Measurements from ENCODE around the gene MRPS9.
A peak's percentile ranks its signal among the peaks of the same experiment; 100 is the strongest.

MRPS9 gene

DNA sequence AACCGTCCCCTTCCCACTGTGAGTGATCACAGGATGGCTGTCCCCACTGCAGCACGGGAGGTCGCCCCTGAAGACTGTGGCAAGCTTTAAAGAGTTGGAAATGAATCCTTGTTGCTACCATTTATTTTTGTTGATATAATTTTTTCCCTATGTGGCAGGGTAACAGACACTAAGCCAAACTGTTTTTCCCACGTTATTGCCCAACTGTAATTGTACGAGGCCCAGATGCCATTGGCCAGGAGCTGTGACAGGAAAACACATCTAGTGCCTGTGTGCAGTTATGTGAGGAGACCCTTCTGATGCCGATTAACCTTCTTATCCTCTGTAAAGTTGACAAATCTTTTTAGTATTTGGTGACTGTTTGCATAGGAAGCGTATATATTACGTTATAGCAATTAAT lies 44.2 kb downstream of the MRPS9 start:
- Histone ChIP-seq H3K4me3 (IDR thresholded peaks at IDR 0.05; ENCODE audit: insufficient read depth, low read depth, low read length) (no peak overlapping the region), H3K27ac (no peak overlapping the region), H3K4me1 (ENCODE audit: low read depth, poor library complexity, severe bottlenecking) (peaks cover 12% of the 10 kb centered on the region), H3K79me2 (ENCODE audit: insufficient read depth, low read depth) (no peaks in the 10 kb centered on the region), H4K20me1 (ENCODE audit: insufficient read depth) (no peaks in the 10 kb centered on the region), H2AFZ (ENCODE audit: low read depth) (no peak overlapping the region), H3K27me3 (ENCODE audit: insufficient read depth, low read depth) (no peaks in the 10 kb centered on the region), H3K36me3 (ENCODE audit: insufficient read depth) (no peaks in the 10 kb centered on the region; the same call in 1 of the 2 replicates), H3K9ac (no peak overlapping the region), H3K4me2 (no peak overlapping the region)
- TF ChIP-seq, protein P1, sequence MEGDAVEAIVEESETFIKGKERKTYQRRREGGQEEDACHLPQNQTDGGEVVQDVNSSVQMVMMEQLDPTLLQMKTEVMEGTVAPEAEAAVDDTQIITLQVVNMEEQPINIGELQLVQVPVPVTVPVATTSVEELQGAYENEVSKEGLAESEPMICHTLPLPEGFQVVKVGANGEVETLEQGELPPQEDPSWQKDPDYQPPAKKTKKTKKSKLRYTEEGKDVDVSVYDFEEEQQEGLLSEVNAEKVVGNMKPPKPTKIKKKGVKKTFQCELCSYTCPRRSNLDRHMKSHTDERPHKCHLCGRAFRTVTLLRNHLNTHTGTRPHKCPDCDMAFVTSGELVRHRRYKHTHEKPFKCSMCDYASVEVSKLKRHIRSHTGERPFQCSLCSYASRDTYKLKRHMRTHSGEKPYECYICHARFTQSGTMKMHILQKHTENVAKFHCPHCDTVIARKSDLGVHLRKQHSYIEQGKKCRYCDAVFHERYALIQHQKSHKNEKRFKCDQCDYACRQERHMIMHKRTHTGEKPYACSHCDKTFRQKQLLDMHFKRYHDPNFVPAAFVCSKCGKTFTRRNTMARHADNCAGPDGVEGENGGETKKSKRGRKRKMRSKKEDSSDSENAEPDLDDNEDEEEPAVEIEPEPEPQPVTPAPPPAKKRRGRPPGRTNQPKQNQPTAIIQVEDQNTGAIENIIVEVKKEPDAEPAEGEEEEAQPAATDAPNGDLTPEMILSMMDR (conservative IDR thresholded peaks at IDR 0.05; ENCODE audit: low read depth, low read length): no peak

DNA sequence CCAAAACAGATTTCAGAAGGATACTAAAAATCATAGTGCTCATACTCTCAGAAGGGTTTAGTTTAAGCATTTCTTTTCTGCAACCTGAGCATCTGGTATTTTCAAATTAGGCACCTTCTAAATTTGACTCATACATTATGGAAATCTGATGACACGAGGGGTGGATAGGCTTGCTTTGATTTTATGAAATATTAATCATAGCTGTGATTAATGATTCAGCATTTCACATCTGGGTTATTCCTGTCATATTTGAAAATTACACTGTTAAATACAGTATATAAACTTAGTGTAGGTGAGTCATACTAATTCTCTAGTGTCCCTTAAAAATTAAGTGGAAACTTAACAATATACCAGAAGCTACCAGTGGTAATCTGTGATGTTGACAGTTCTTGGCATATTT lies 47.7 kb downstream of the MRPS9 start:
- Histone ChIP-seq H3K36me3 (ENCODE audit: insufficient read depth) (no peaks in the 10 kb centered on the region), H3K9ac (no peak overlapping the region), H3K27ac (no peak overlapping the region), H4K20me1 (ENCODE audit: insufficient read depth) (no peaks in the 10 kb centered on the region), H2AFZ (ENCODE audit: low read depth) (no peak overlapping the region), H3K4me3 (IDR thresholded peaks at IDR 0.05; ENCODE audit: insufficient read depth, low read depth, low read length) (no peak overlapping the region), H3K27me3 (ENCODE audit: insufficient read depth, low read depth) (no peaks in the 10 kb centered on the region), H3K4me2 (no peak overlapping the region), H3K4me1 (ENCODE audit: low read depth, poor library complexity, severe bottlenecking) (peaks cover 23% of the 10 kb centered on the region), H3K79me2 (ENCODE audit: insufficient read depth, low read depth) (no peaks in the 10 kb centered on the region)
- TF ChIP-seq, protein P1 (conservative IDR thresholded peaks at IDR 0.05; ENCODE audit: low read depth, low read length): no peak

DNA sequence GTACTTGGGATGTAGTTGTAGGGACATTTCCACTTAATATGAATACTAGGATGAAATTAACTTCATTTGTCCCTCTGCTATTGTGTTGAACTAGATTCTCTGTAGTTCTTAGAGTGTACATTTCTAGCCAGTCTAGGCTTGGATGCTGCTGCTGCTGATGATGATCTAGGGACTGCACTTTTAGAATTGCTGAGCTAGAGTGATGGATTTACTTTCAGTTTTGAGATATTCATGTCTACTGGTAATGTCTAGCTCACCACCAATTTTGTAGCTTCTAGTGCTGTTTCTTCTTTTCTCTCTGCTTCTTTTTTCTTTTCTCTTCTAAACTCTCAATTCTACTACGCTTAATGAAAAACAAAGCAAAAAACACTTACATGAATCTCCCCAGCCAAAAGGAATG lies 49.4 kb downstream of the MRPS9 start:
- Histone ChIP-seq H3K27ac (peak overlapping the region; percentile 2; the same call in 1 of the 2 replicates), H3K9ac (no peak overlapping the region), H3K4me2 (peak overlapping the region; percentile 39), H3K79me2 (ENCODE audit: insufficient read depth, low read depth) (no peaks in the 10 kb centered on the region), H3K36me3 (ENCODE audit: insufficient read depth) (no peaks in the 10 kb centered on the region), H2AFZ (ENCODE audit: low read depth) (no peak overlapping the region), H3K4me1 (ENCODE audit: low read depth, poor library complexity, severe bottlenecking) (peaks cover 23% of the 10 kb centered on the region), H4K20me1 (ENCODE audit: insufficient read depth) (no peaks in the 10 kb centered on the region), H3K4me3 (IDR thresholded peaks at IDR 0.05; ENCODE audit: insufficient read depth, low read depth, low read length) (no peak overlapping the region), H3K27me3 (ENCODE audit: insufficient read depth, low read depth) (no peaks in the 10 kb centered on the region)
- TF ChIP-seq, protein P1 (conservative IDR thresholded peaks at IDR 0.05; ENCODE audit: low read depth, low read length): no peak

GRCh38 chr2:105090091-105090490 lies 52.2 kb downstream of the MRPS9 start:
- no peaks in the 10 kb centered on the region for H3K36me3 ChIP-seq (ENCODE audit: insufficient read depth)
- no peak overlapping the region for H3K9ac ChIP-seq
- H3K79me2 ChIP-seq (ENCODE audit: insufficient read depth, low read depth): no peaks in the 10 kb centered on the region
- peaks cover 23% of the 10 kb centered on the region for H3K4me1 ChIP-seq (ENCODE audit: low read depth, poor library complexity, severe bottlenecking)
- H3K4me3 ChIP-seq (IDR thresholded peaks at IDR 0.05; ENCODE audit: insufficient read depth, low read depth, low read length): no peak overlapping the region
- no peak overlapping the region for H3K27ac ChIP-seq
- no peak overlapping the region for H2AFZ ChIP-seq (ENCODE audit: low read depth)
- TF ChIP-seq, protein P1 (conservative IDR thresholded peaks at IDR 0.05; ENCODE audit: low read depth, low read length): no peak
- H3K4me2 ChIP-seq: no peak overlapping the region
- no peaks in the 10 kb centered on the region for H4K20me1 ChIP-seq (ENCODE audit: insufficient read depth)
- H3K27me3 ChIP-seq (ENCODE audit: insufficient read depth, low read depth): no peaks in the 10 kb centered on the region
